DND-41 (cell line): Measurements from ENCODE around the gene PET100.

Source experiments
- ATAC-seq: fragments of 200-7000 bp; cut with Tn5 transposase; 3 replicates; pipeline ENCODE4 v1.9.1; 2021; ENCODE audit warnings: low read depth; ENCODE audit not compliant: insufficient read depth
- DNase-seq: peaks from one replicate; pipeline ENCODE4 v3.0.0-alpha.2; 2020
- H2AFZ ChIP-seq: 2 replicates; pipeline ENCODE4 v1.6.0; 2012; ENCODE audit warnings: low read depth, low read length
- H3K27ac ChIP-seq: 2 replicates; pipeline ENCODE4 v1.5.1; 2012; ENCODE audit warnings: low read length, inconsistent platforms
- H3K27me3 ChIP-seq: fragments of 200-600 bp; sonication (generic); 2 replicates; pipeline ENCODE4 v1.6.0; 2012; ENCODE audit warnings: low read length, mild to moderate bottlenecking, inconsistent platforms; ENCODE audit not compliant: insufficient read depth, poor library complexity
- H3K36me3 ChIP-seq: 2 replicates; pipeline ENCODE4 v1.5.1; 2012; ENCODE audit warnings: low read length, inconsistent platforms; ENCODE audit not compliant: insufficient read depth
- H3K4me1 ChIP-seq: 2 replicates; pipeline ENCODE4 v1.5.1; 2012; ENCODE audit warnings: mild to moderate bottlenecking, low read length; ENCODE audit not compliant: insufficient read depth
- H3K4me2 ChIP-seq: 2 replicates; pipeline ENCODE4 v1.6.0; 2012; ENCODE audit warnings: mild to moderate bottlenecking, moderate library complexity, low read length, inconsistent platforms; ENCODE audit not compliant: insufficient read depth
- H3K4me3 ChIP-seq, 2 experiments: fragments of 200-600 bp in 1 of 2; shearing (Covaris generic) in 1 of 2; 2 replicates each; pipeline ENCODE4 v1.5.1; 2012 to 2016; ENCODE audit warnings: inconsistent platforms in 2 of 2, low read length in 2 of 2, mild to moderate bottlenecking in 2 of 2, low read depth in 1 of 2, moderate library complexity in 1 of 2
- H3K79me2 ChIP-seq: 2 replicates; pipeline ENCODE4 v1.6.0; 2012; ENCODE audit warnings: low read length, inconsistent platforms; ENCODE audit not compliant: insufficient read depth
- H3K9ac ChIP-seq: 2 replicates; pipeline ENCODE4 v1.6.0; 2012; ENCODE audit warnings: low read depth, mild to moderate bottlenecking, inconsistent platforms, low read length, moderate library complexity
- H3K9me3 ChIP-seq: 2 replicates; pipeline ENCODE4 v1.5.1; 2012; ENCODE audit warnings: low read length, moderate library complexity, mild to moderate bottlenecking, inconsistent platforms; ENCODE audit not compliant: insufficient read depth, severe bottlenecking
- H4K20me1 ChIP-seq: 2 replicates; pipeline ENCODE4 v1.6.0; 2012; ENCODE audit warnings: low read length; ENCODE audit not compliant: insufficient read depth
- EZH2 ChIP-seq: IDR thresholded peaks from 3 replicates; pipeline ENCODE4 v1.6.1; 2012; ENCODE audit warnings: borderline replicate concordance, low read depth, mild to moderate bottlenecking, moderate library complexity, low read length, inconsistent platforms; ENCODE audit not compliant: severe bottlenecking
- TF ChIP-seq, protein P1 (sequence below): IDR thresholded peaks from 2 replicates; pipeline ENCODE4 v1.5.1; 2012; ENCODE audit warnings: borderline replicate concordance, low read length, moderate library complexity, mild to moderate bottlenecking; ENCODE audit not compliant: poor library complexity, severe bottlenecking; ENCODE audit errors: extremely low read depth

PET100 gene

DNA sequence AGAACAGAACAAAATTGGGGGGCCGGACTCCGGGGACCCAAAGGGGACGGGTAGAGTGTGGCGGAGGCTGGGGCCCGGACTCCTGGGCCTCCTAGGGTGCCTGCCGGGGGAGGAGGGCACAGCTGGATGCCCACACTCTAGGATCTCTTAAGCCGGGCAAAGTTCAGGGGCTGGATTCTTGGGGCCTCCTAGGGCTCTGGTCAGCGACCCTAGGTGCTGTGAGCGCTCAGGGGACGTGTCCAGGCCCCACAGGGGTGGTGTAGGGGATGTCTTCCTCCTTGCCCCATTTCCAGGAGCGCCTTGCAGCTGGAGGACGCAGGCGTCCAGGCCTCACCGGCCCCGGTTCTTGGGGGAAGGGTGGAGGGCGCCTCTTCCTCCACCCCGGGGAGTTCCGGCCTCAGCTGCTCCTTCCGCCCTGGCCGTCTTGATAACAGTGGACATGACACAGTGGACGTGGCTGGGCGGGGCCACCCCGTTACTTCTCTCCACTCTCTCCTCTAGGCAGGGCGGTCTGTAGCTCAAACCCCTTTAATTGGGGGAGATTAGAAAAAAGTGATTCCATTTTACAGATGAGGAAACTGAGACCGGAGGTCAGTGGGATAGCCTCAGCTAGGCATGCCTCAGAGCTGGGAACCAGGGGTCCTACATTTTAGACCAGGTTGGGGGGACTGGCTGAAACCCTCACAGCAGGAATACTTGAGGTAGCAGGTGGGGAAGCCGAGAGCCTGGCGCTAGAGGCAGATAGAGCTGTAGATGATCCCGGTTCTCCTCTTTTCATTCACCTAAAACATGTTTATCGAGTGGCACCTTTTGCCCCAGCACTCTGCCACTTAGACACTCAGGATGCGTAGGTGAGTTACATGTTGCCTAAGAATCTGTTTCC lies 8.0 kb downstream of the PET100 start:
- DNase-seq (no peak), ATAC-seq (no peak)
- TF ChIP-seq, protein P1, sequence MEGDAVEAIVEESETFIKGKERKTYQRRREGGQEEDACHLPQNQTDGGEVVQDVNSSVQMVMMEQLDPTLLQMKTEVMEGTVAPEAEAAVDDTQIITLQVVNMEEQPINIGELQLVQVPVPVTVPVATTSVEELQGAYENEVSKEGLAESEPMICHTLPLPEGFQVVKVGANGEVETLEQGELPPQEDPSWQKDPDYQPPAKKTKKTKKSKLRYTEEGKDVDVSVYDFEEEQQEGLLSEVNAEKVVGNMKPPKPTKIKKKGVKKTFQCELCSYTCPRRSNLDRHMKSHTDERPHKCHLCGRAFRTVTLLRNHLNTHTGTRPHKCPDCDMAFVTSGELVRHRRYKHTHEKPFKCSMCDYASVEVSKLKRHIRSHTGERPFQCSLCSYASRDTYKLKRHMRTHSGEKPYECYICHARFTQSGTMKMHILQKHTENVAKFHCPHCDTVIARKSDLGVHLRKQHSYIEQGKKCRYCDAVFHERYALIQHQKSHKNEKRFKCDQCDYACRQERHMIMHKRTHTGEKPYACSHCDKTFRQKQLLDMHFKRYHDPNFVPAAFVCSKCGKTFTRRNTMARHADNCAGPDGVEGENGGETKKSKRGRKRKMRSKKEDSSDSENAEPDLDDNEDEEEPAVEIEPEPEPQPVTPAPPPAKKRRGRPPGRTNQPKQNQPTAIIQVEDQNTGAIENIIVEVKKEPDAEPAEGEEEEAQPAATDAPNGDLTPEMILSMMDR, result no peak
- no peak for TF ChIP-seq EZH2
- no peaks in the 10 kb centered on the region for H3K79me2 ChIP-seq
- H3K27ac ChIP-seq, result no peak overlapping the region
- H4K20me1 ChIP-seq, result peaks cover 6% of the 10 kb centered on the region; the same call in 1 of the 2 replicates
- H3K9ac ChIP-seq, result no peak overlapping the region
- no peak overlapping the region for H2AFZ ChIP-seq
- no peak overlapping the region for H3K4me3 ChIP-seq
- no peaks in the 10 kb centered on the region for H3K27me3 ChIP-seq
- H3K36me3 ChIP-seq, result peaks cover 2% of the 10 kb centered on the region; the same call in 1 of the 2 replicates
- peaks cover 5% of the 10 kb centered on the region for H3K9me3 ChIP-seq
- H3K4me1 ChIP-seq, result no peaks in the 10 kb centered on the region
- no peak overlapping the region for H3K4me2 ChIP-seq

DNA sequence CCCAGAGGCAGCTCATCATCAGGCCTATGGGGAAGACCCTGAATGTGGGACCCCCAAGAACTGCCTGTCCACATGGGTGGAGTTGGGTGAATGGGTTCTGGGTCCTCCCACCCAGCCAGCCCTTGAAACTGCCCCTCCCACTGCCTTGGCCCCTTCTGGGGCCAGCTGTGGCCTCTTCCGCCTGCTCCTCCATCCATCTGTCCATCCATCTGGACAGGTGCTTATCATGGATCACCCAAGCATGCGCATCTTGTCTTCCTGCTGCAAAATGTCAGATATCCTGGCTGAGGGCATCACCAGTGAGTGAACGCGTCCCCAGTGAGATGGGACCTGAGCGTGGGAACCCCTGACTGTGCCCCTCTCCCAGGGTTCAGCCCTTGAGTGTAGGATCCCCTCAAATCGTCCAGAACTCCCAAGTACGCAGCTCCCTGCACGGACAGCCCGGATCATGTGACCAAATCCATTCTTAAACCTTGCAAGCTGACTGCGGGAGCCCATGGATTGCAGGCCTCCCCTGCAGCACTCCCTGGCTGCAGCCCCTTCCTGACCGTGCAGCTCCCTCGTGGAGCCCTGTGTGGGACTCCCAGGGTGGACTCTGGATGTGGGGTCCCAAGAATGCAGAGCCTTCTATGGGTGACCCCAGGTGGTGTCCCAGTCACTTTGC lies 9.3 kb downstream of the PET100 start:
- DNase-seq (no peak), ATAC-seq (no peak)
- H3K4me2 ChIP-seq, result no peak overlapping the region
- TF ChIP-seq, protein P1, result no peak
- no peak for TF ChIP-seq EZH2
- no peak overlapping the region for H3K4me3 ChIP-seq
- no peaks in the 10 kb centered on the region for H3K36me3 ChIP-seq
- H4K20me1 ChIP-seq, result peaks cover 3% of the 10 kb centered on the region; the same call in 1 of the 2 replicates
- H3K79me2 ChIP-seq, result no peaks in the 10 kb centered on the region
- H3K4me1 ChIP-seq, result no peaks in the 10 kb centered on the region
- no peak overlapping the region for H3K27ac ChIP-seq
- peaks cover 5% of the 10 kb centered on the region for H3K9me3 ChIP-seq
- no peak overlapping the region for H3K9ac ChIP-seq
- no peak overlapping the region for H2AFZ ChIP-seq
- H3K27me3 ChIP-seq, result no peaks in the 10 kb centered on the region

DNA sequence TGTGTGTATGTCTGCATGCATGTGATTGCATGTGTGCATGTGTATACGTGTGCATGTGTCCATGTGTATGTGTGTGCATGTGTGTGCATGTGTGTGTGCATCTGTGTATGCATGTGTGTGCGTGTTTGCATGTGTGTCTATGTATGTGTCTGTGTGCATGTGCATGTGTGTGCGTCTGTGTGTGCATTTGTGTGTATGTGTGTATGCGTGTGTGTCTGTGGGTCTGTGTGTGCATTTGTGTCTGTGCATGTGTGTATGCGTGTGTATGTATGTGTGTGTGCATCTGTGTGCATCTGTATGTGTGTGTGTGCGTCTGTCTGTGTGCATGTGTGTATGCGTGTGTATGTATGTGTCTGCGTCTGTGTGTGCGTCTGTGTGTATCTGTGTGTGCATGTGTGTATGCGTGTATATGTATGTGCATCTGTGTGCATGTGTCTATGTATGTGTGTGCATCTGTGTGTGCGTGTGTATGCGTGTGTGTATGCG lies 10.3 kb downstream of the PET100 start:
- Histone ChIP-seq H3K4me3 (no peak overlapping the region), H3K79me2 (no peaks in the 10 kb centered on the region), H3K36me3 (no peaks in the 10 kb centered on the region), H4K20me1 (no peaks in the 10 kb centered on the region), H3K9ac (no peak overlapping the region), H2AFZ (no peak overlapping the region), H3K27ac (no peak overlapping the region), H3K4me2 (no peak overlapping the region), H3K27me3 (no peaks in the 10 kb centered on the region), H3K9me3 (peaks cover 5% of the 10 kb centered on the region), H3K4me1 (no peaks in the 10 kb centered on the region)
- no peak for ATAC-seq
- no peak for DNase-seq
- no peak for TF ChIP-seq EZH2
- TF ChIP-seq, protein P1, result no peak
